Activated T-cell treated with anti-CD3 and anti-CD28 coated beads for 4 hours (primary cell): Measurements from ENCODE around the gene GALNT17.

Experiments
- DNase-seq: peaks from one replicate; pipeline ENCODE4 v3.0.0-alpha.2; 2020

Gene GALNT17

GRCh38 chr7:71286924-71287323 lies 155.0 kb downstream of the GALNT17 start:
- no peak for DNase-seq

DNA sequence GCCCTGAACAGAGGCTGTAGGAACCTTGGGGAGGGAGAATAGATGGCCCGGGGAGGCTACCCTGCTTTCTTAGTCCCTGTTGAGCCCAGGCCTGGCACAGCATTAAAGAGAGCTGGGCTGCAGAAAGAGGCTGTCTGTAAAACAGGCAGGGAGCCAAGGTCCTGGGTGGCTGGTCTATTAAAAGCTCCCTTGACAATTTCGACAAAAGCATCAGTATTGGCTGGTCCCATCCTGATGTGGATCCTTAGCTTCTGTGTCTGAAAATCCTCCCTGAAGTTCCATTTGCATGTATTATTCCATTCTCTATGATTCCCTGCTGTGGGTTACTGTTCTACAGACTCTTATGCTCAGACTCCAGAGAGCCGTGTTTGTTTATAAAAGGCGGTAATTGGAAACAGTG lies 158.5 kb downstream of the GALNT17 start:
- DNase-seq = no peak

- no peak for DNase-seq
Observed at GRCh38 chr7:71298378-71298777, 166.4 kb downstream of the GALNT17 start.

- DNase-seq = no peak
Observed at GRCh38 chr7:71300086-71300485, 168.1 kb downstream of the GALNT17 start.

- no peak for DNase-seq
Observed at GRCh38 chr7:71300603-71301002, 168.7 kb downstream of the GALNT17 start.

GRCh38 chr7:71301167-71301566 lies 169.2 kb downstream of the GALNT17 start:
- DNase-seq = no peak

GRCh38 chr7:71303566-71303965 lies 171.6 kb downstream of the GALNT17 start:
- no peak for DNase-seq

DNA sequence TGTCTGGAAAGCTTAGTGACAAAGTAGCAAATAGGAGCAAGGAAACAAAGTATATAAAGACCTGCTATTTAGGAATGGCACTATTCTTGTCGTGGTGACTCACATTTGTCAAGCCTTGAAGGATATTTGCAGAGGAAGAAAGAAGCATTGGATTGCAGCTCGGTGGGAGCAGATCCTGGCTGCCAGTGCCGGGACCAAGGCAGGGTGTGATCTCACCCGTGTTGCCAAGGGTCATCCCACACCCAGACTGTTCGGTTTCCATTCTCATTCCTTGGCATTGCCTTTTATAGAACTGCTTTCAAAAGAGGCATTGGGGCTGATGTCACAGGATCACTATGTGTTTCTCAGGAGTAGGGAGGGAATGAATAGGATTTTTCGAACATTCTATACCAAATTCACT lies 176.2 kb downstream of the GALNT17 start:
- no peak for DNase-seq

DNA sequence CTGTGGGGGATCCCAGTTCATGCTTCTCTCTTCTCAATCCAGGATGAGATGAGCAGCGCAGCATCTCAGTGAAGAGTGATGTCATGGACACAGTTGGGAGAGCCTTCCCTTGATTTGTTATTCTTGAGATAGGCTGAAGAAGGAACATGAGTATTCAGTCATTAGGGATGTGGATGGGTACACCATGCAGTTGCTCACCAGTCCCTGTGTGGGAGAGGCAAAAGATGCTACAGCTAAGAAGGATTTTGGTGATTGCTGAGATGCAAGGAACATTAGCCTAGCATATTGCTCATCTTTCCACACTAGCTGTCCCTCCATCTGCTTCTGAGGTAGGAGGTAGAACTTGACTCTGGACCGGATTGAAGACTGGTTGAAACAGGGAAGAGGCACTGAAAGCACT lies 179.6 kb downstream of the GALNT17 start:
- no peak for DNase-seq

DNA sequence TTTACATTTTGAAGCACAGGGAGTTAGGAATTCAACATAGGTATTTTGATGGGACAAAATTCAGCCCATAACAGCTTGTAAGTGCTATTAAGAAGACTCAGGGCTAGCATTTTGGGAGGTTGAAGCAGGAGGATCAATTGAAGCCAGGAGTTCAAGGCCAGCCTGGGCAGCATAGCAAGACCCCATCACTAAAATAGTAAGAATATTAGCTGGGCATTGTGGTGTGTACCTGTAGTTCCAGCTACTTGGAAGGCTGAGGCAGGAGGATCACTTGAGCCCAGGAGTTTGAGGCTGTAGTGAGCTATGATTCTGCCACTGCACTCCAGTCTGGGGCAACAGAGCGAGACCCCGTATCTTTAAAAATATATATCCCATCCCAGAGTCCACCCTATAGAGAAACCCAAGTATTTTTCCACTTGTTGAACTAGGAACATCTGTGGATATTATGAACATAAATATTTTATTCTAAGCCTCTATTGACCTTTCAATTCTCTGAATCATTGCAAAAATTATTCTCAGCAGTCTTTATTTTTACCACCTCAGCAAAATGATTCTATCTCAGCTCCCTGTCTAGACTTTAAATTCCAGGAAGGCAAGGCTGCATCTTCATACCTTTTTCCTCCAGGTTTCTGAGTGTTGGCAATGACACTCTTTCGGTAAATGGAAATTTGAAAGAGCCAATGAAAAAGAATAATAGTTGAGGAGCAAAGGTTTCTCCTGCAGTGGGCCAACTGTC lies 181.0 kb downstream of the GALNT17 start:
- no peak for DNase-seq

DNA sequence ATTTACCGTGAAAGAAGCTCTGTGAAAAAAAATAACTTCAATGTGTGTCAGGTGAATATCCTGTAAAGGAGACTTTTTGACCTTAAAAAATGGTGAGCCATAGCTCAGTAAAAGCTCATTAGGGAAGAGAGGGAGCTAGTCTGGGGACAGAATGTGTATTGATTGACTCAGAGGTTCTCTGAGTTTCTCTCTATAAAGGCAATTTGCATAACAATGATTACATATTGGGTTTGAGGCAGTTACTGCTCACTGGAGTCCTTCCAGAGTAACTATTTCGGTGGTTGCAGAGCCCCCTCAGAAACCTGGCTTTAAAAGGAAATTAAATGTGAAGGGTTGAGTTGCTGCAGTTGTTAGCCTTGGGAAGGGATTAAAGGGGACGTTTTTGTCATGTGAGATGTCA lies 181.6 kb downstream of the GALNT17 start:
- no peak for DNase-seq

DNA sequence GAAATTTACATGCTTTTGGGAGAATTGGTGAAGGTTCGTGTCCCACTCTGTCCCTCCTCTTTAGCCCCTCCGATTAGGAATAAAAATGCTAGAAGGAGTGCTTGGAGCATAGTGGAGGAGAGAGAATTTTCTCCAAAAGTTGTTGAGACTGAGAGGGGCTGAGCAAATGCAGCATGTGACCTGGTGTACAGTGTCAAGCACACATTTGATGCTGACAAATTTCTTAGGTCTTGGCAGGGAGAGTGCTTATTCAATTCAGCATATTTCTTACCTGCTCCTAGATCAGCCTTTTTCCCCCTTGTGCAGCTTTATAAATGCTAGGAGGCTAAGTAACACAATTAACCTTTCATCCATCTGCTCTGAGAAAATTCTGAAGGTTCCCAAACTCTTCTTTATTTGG lies 189.0 kb downstream of the GALNT17 start:
- DNase-seq = no peak

DNA sequence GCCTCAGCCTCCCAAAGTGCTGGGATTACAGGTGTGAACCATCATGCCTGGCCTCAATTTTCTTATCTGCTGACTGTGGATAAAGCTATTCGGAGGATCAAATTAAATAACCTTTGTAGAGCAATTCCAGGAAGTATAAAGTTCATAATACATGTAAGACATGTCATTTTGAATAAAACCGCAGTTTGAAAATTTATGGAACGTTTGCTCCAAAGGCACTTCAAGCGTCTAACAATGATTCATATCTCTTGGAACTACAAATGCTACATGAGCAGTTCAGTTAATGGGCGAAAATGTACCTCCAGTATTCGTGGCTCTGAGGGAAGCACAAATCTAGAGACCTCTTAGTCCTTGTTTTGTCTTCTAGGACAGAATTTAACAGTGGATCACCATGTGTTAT lies 190.3 kb downstream of the GALNT17 start:
- no peak for DNase-seq

- no peak for DNase-seq
Observed at GRCh38 chr7:71323726-71324125, 191.8 kb downstream of the GALNT17 start.

DNA sequence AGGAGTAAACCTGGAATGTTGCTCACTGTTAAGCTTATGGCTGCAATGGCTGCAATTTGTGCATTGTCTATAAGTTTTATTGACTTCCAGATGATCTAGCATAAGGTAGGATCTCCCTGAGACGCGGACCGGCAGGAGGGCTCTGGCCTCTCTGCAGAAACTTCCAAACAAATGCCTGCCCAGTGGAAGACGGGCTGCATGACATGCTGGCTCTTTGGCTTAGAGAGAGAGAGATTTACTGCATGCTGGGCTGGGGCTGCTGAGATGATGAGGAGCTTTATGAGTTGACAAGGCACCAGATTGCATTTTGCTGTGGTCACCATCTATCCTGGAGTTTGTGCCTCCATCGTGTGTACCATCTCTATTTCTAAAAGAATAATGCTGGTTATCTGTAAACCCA lies 193.2 kb downstream of the GALNT17 start:
- DNase-seq = no peak

- DNase-seq = no peak
Observed at GRCh38 chr7:71326595-71326994, 194.7 kb downstream of the GALNT17 start.

GRCh38 chr7:71327946-71328345 lies 196.0 kb downstream of the GALNT17 start:
- DNase-seq = no peak

DNA sequence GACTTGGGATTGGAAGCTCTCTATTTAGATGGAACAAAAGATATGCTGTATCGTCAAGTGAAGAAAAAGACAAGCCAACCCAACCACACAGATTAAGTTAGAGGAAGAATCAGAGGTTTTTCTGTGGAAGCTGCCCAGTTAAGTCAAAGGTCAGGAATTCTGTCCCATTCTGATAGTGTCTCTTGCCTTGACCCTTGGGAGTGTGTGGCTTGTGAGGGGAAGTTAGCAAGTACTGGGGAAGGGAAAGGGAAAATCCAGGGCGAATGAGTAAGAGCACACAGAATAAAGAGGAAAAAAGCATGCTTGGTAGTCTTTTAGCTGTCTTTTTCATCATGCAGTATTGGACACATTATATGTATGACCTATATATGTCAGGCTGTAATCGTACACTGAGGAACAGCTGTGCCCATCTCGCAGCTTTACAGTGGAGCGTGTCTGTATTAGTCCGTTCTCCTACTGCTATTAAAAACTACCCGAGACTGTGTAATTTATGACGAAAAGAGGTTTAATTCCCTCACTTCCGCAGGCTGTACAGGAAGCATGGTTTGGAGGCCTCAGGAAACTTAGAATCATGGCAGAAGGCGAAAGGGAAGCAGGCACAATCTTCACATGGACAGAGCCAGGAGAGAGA lies 197.2 kb downstream of the GALNT17 start:
- DNase-seq = no peak

DNA sequence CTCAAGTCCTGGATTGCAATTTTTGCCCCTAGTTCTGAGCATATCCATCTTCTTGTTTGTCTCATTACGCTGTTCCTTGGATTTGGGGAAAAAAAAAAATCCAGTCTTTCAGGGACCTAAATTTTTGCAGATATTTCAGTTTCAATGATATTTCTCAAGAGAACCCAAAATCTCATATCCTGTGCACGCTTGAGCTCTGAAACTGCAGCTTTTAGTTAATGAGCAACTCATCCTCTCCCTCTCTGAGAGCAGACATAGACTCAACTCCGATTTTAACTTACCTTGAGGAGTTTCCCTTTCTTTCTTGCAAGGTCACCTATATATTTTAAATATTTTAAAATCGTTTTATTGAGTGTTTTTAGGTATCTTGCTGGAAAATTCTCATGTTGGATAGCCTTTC lies 200.3 kb downstream of the GALNT17 start:
- no peak for DNase-seq

DNA sequence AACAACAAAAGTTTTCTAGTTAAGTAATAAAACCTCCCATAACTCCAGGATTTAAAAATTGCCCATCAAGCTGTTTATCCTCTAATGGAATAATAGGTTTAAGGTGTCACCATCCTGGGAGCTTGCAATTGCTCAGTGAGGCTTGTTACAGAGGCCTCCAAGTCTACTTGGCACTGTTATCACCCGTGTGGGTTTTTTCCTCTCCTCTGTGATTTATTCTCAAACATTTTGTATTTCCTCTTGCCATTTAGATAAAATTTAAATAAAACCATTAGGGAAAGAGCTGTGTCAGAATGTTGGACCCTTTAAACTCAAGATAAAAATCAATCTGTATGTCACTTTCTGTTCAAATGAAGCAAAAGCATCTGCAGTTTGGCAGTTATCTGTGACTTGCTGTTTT lies 202.6 kb downstream of the GALNT17 start:
- no peak for DNase-seq

DNA sequence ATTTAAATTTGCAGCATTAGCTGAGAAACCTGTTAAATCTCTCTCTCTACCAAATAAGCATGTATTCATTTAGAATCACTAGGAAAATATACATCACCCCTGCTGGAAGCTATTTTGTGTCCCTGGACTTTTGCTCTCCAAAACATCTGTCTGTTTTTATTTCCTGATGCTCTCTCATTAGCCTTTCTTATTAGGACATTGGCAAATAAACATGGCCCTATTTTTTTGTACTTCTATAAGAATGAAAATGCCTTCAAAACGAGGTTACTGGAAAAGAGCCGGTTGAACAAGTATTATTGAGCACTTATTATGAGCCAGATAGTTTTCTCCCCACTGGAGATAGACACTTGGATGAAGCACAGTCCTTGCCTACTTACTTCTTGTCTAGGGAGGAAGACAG lies 206.9 kb downstream of the GALNT17 start:
- DNase-seq = no peak

- no peak for DNase-seq
Observed at GRCh38 chr7:71339924-71340323, 208.0 kb downstream of the GALNT17 start.

- DNase-seq = no peak
Observed at GRCh38 chr7:71342202-71342601, 210.3 kb downstream of the GALNT17 start.

GRCh38 chr7:71343039-71343438 lies 211.1 kb downstream of the GALNT17 start:
- DNase-seq = no peak

- no peak for DNase-seq
Observed at GRCh38 chr7:71343892-71344291, 211.9 kb downstream of the GALNT17 start.
